Karpas-422 (cell line): ENCODE data around the gene INF2. TPM values are rescaled to one million over a fixed set of nuclear protein-coding genes. Genes with fewer than 3 reads are reported as not detected.

Source experiments
- DNase-seq: peaks from one replicate; pipeline ENCODE4 v3.0.0-alpha.2; 2015
- H2AFZ ChIP-seq: fragments of 200-600 bp; sonication (generic); 2 replicates; pipeline ENCODE4 v1.6.1; 2014; ENCODE audit warnings: antibody characterized with exemption, low read length, mixed read lengths
- H3K27ac ChIP-seq: fragments of 200-600 bp; sonication (generic); 2 replicates; pipeline ENCODE4 v1.5.1; 2014; ENCODE audit warnings: mild to moderate bottlenecking, low read length, moderate library complexity
- H3K27me3 ChIP-seq: fragments of 200-600 bp; sonication (generic); 2 replicates; pipeline ENCODE4 v1.6.1; 2014; ENCODE audit warnings: low read length, mixed read lengths
- H3K36me3 ChIP-seq: fragments of 200-600 bp; sonication (generic); 2 replicates; pipeline ENCODE4 v1.6.1; 2014; ENCODE audit warnings: low read length, mixed read lengths; ENCODE audit not compliant: insufficient read depth
- H3K4me1 ChIP-seq: fragments of 200-600 bp; sonication (generic); 2 replicates; pipeline ENCODE4 v1.6.1; 2014; ENCODE audit warnings: mild to moderate bottlenecking, low read length, mixed read lengths
- H3K4me2 ChIP-seq: fragments of 200-600 bp; sonication (generic); 2 replicates; pipeline ENCODE4 v1.6.1; 2014; ENCODE audit warnings: low read length, low read depth, mild to moderate bottlenecking; ENCODE audit not compliant: poor library complexity, severe bottlenecking
- H3K4me3 ChIP-seq: fragments of 200-600 bp; sonication (generic); 2 replicates; pipeline ENCODE4 v1.5.1; 2014; ENCODE audit warnings: mild to moderate bottlenecking, antibody characterized with exemption, low read length, mixed read lengths
- H3K79me2 ChIP-seq: fragments of 200-600 bp; sonication (generic); 2 replicates; pipeline ENCODE4 v1.6.1; 2014; ENCODE audit warnings: mild to moderate bottlenecking, low read length, mixed read lengths
- H3K9ac ChIP-seq: fragments of 200-600 bp; sonication (generic); 2 replicates; pipeline ENCODE4 v1.6.0; 2014; ENCODE audit warnings: low read length
- H3K9me2 ChIP-seq: fragments of 200-600 bp; sonication (generic), shearing (Covaris generic); replicated peaks from 2 replicates; pipeline ENCODE4 v1.6.0; 2014; ENCODE audit warnings: mild to moderate bottlenecking, low read length, moderate library complexity; ENCODE audit not compliant: insufficient read depth
- H3K9me3 ChIP-seq: fragments of 300-700, 200-600 bp; sonication (generic); 2 replicates; pipeline ENCODE4 v1.6.1; 2014; ENCODE audit warnings: low read length, mixed read lengths
- H4K20me1 ChIP-seq: fragments of 200-600 bp; sonication (generic); 2 replicates; pipeline ENCODE4 v1.6.1; 2014; ENCODE audit warnings: mild to moderate bottlenecking, antibody characterized with exemption, low read length, low read depth; ENCODE audit not compliant: insufficient read depth
- total RNA-seq: library from RNA; depleted of rRNA; stranded (reverse); fragments of >200 nt; shearing (Covaris generic); gene quantifications from 2 replicates; pipeline ENCODE4 v1.2.3, GENCODE V29; 2014; ENCODE audit warnings: low replicate concordance

The INF2 gene
- total RNA-seq, 1 experiment from 2014 or later = 4.4 TPM

DNA sequence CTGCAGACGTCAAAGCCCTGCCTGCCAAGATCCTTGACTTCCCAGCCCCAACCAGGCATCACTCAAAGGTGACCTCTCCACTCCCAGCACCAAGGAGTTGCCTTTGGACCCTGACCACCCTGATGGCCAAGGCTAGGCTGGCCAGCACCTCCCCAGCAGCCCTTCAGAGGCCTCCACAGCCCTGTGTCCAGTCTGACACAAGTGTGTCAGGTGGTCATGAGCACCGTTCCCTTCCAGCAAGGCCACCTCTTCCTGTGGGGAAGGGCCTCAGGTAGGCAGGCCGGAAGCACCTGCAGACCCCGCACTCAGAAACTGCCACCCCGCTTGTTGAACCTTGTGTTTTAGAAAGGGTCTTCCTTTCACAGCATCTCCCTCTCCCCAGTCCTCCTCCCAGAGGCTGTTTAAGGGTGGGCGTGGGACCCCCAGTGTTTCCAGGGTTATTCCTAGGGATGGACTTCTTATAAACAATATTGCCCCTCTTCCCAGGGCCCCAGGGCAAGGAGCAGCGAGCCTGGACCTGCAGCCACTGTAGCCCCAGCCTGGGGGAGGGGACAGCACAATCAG lies 13.2 kb upstream of the INF2 start:
- H3K4me3 ChIP-seq = no peak overlapping the region
- H3K4me1 ChIP-seq = peaks cover 26% of the 10 kb centered on the region

GRCh38 chr14:104676694-104677511 lies 12.5 kb upstream of the INF2 start:
- Histone ChIP-seq H3K27me3 (no peaks in the 10 kb centered on the region; the same call in 1 of the 2 replicates), H3K9me3 (no peaks in the 10 kb centered on the region), H3K9ac (peak overlapping the region; percentile 74), H4K20me1 (no peaks in the 10 kb centered on the region), H3K79me2 (no peaks in the 10 kb centered on the region), H3K4me3 (peak overlapping the region; percentile 70), H3K36me3 (no peaks in the 10 kb centered on the region), H3K27ac (no peak overlapping the region), H3K4me2 (peak overlapping the region; percentile 84), H3K9me2 (no peaks in the 10 kb centered on the region), H3K4me1 (peaks cover 31% of the 10 kb centered on the region), H2AFZ (peak overlapping the region; percentile 97)
- no peak for DNase-seq

More for the DNA sequence above, 13.2 kb upstream of the INF2 start:
- Histone ChIP-seq H3K4me2 (no peak overlapping the region), H3K79me2 (no peaks in the 10 kb centered on the region), H3K9ac (no peak overlapping the region), H3K9me2 (no peaks in the 10 kb centered on the region), H3K36me3 (no peaks in the 10 kb centered on the region), H4K20me1 (no peaks in the 10 kb centered on the region), H3K27me3 (no peaks in the 10 kb centered on the region; the same call in 1 of the 2 replicates), H2AFZ (no peak overlapping the region), H3K9me3 (no peaks in the 10 kb centered on the region), H3K27ac (no peak overlapping the region)
- no peak for DNase-seq

DNA sequence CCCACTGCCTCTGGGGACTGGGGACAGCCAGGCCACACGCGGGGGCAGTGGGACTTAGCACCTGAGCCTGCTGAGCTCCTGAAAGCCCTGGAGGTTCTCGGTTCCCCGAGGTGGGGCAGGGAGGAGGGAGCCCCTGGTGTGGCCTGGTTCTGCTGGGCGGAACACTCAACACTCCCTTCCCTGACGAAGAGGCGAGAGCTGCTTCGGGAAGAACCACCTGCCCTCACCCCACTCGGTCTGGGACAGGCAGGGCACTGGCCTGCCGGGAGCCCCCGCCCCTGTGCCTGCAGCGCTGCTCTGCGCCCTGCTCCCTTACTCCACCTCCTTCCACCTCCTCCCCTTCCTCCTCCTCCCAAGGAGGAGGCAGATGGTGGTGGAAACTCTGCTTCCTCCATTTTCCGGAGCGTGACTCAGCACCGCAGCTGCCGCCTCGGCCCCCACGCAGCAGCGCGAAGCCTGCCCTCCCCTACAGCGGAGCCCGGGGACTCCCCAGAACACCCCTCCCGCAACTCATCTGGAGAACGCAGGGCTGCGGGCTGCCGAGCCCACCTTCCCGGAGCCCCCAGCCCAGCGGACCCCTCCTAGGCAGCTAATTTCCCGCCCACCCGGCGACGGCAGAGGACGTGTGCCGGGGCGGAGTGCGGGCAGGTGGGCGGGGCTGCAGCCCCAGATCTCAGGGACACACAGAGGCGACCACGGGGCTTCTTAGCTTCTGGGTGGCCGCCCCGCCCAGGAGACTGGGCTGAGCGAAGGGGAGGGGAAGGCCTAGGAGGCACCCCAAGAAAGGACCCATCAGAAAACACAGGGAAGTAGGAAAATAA lies 11.7 kb upstream of the INF2 start:
- Histone ChIP-seq H3K9me3 (no peaks in the 10 kb centered on the region), H3K4me2 (peak overlapping the region; percentile 84), H4K20me1 (no peaks in the 10 kb centered on the region), H2AFZ (peak overlapping the region; percentile 97), H3K9me2 (no peaks in the 10 kb centered on the region), H3K9ac (peak overlapping the region; percentile 74), H3K4me3 (peak overlapping the region; percentile 70), H3K79me2 (no peaks in the 10 kb centered on the region), H3K36me3 (no peaks in the 10 kb centered on the region), H3K27ac (no peak overlapping the region), H3K27me3 (no peaks in the 10 kb centered on the region; the same call in 1 of the 2 replicates), H3K4me1 (peaks cover 31% of the 10 kb centered on the region)
- peak; percentile 86 for DNase-seq

DNA sequence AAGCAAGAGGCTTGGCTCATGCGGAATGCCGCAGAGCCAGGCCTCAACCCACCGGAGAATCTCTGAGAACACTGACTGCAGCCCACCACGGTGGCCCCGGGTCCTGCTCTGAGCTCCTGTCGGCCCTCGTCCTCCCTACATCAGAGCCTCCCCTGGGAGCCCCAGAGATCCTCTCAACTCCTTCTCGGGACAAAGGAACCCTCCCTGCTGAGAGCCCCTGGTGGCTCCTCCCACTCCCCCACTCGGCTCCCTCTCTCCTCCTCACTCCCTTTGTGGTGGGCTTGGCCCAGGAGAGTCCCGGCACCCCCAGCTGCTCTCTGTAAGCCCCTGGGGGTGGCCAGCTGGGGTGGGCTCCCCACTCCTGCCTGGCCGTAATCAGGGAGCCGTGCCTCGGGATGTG lies 11.1 kb upstream of the INF2 start:
- Histone ChIP-seq H3K27ac (no peak overlapping the region), H3K79me2 (no peaks in the 10 kb centered on the region), H2AFZ (peak overlapping the region; percentile 97), H3K9ac (peak overlapping the region; percentile 74), H3K9me2 (no peaks in the 10 kb centered on the region), H3K4me1 (peaks cover 31% of the 10 kb centered on the region), H3K9me3 (no peaks in the 10 kb centered on the region), H3K27me3 (no peaks in the 10 kb centered on the region; the same call in 1 of the 2 replicates), H4K20me1 (no peaks in the 10 kb centered on the region), H3K4me3 (peak overlapping the region; percentile 70), H3K36me3 (no peaks in the 10 kb centered on the region), H3K4me2 (peak overlapping the region; percentile 84)
- peak; percentile 59 for DNase-seq

- H3K4me3 ChIP-seq = no peak overlapping the region
- H3K9me2 ChIP-seq = no peaks in the 10 kb centered on the region
- no peaks in the 10 kb centered on the region; the same call in 1 of the 2 replicates for H3K27me3 ChIP-seq
- H3K4me2 ChIP-seq = peak overlapping the region; percentile 84
- no peak overlapping the region for H3K9ac ChIP-seq
- H4K20me1 ChIP-seq = no peaks in the 10 kb centered on the region
- no peaks in the 10 kb centered on the region for H3K36me3 ChIP-seq
- no peak for DNase-seq
- H3K4me1 ChIP-seq = peaks cover 31% of the 10 kb centered on the region
- H2AFZ ChIP-seq = no peak overlapping the region
- no peak overlapping the region for H3K27ac ChIP-seq
- H3K79me2 ChIP-seq = no peaks in the 10 kb centered on the region
- H3K9me3 ChIP-seq = no peaks in the 10 kb centered on the region
Measured at GRCh38 chr14:104678901-104679705, 10.3 kb upstream of the INF2 start.

DNA sequence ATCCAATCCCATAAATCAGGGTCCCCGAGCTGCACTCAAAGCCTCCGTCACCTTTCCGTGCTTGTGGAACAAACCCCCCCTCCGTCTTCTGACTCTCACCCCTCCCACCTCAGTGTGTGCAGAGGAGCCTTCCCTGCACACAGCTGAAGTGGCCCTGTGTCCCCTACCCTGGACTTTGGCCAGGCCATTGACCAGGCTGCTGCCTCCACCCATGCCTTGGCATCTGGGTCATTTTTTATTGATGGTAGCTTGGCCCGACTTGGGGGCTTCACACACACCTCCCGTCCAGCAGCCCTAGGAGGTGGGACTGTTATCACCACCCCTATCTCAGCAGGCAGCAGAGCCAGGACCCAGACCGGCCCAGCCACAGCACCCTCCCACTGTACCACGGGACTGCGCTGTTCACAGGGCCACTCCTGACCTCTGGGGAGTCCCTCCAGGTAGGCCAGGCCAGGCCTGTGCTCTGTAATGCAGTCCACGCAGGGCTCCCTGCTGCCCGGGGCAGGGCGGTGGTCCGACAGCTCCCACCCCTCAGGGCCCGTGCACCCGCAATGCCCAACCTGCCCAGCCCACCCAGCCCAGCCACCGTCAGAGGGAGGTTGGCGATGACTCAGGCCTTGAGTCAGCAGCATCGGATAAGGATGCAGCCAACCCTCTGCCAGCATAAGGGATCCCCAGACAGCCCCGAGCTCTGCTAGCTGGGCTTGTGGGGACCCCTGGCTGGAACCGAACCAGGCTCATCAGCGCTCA lies 9.2 kb upstream of the INF2 start:
- H3K4me1 ChIP-seq = peaks cover 36% of the 10 kb centered on the region
- H3K36me3 ChIP-seq = no peaks in the 10 kb centered on the region
- DNase-seq = no peak
- H2AFZ ChIP-seq = no peak overlapping the region
- H3K27ac ChIP-seq = no peak overlapping the region
- no peak overlapping the region for H3K4me3 ChIP-seq
- no peak overlapping the region for H3K9ac ChIP-seq
- no peaks in the 10 kb centered on the region for H3K9me3 ChIP-seq
- H3K27me3 ChIP-seq = no peaks in the 10 kb centered on the region; the same call in 1 of the 2 replicates
- no peak overlapping the region for H3K4me2 ChIP-seq
- H4K20me1 ChIP-seq = no peaks in the 10 kb centered on the region
- H3K79me2 ChIP-seq = no peaks in the 10 kb centered on the region
- no peaks in the 10 kb centered on the region for H3K9me2 ChIP-seq
